Keratinocyte (primary cell): ENCODE measurements around the gene ALK. TPM values are rescaled to one million over a fixed set of nuclear protein-coding genes. Genes with fewer than 3 reads are reported as not detected.

Source experiments
- DNase-seq: peaks from one replicate; pipeline ENCODE4 v3.0.0-alpha.2; 2011; ENCODE audit warnings: low read depth, missing footprints, low spot score
- FAIRE-seq: peaks from 2 replicates; lab custom pipeline; 2011; peaks lifted over from hg19 to GRCh38; lab: Jason Lieb, UNC
- H2AFZ ChIP-seq: 2 replicates; pipeline ENCODE4 v1.6.0; 2012; ENCODE audit warnings: low read length, control low read depth, inconsistent platforms; ENCODE audit not compliant: control insufficient read depth
- H3K27ac ChIP-seq: 2 replicates; pipeline ENCODE4 v1.5.1; 2011; ENCODE audit warnings: low read length; ENCODE audit not compliant: control insufficient read depth, insufficient read depth
- H3K27me3 ChIP-seq: 3 replicates; pipeline ENCODE4 v1.6.0; 2011; ENCODE audit warnings: low read length; ENCODE audit not compliant: control insufficient read depth, insufficient read depth; ENCODE audit errors: extremely low read depth
- H3K36me3 ChIP-seq, 2 experiments: 2 replicates in 1 of 2; 3 replicates in 1 of 2; pipeline ENCODE4 v1.5.1; 2011; ENCODE audit warnings: low read length in 2 of 2, mild to moderate bottlenecking in 1 of 2; ENCODE audit not compliant: control insufficient read depth in 2 of 2, insufficient read depth in 2 of 2; ENCODE audit errors: extremely low read depth in 1 of 2
- H3K4me1 ChIP-seq: 3 replicates; pipeline ENCODE4 v1.5.1; 2011; ENCODE audit warnings: low read length; ENCODE audit not compliant: control insufficient read depth, insufficient read depth; ENCODE audit errors: extremely low read depth
- H3K4me2 ChIP-seq: 3 replicates; pipeline ENCODE4 v1.6.0; 2011; ENCODE audit warnings: low read depth, low read length; ENCODE audit not compliant: control insufficient read depth, insufficient read depth; ENCODE audit errors: extremely low read depth
- H3K4me3 ChIP-seq, 3 experiments: fragments of 200-600 bp in 1 of 3; sonication (generic) in 1 of 3; 2 replicates in 2 of 3; 3 replicates in 1 of 3; pipeline ENCODE4 v1.5.1; 2011 to 2016; ENCODE audit warnings: low read length in 3 of 3, mild to moderate bottlenecking in 3 of 3, control low read depth in 2 of 3, inconsistent platforms in 1 of 3, low read depth in 1 of 3, mixed read lengths in 1 of 3, mixed run types in 1 of 3, moderate library complexity in 1 of 3; ENCODE audit not compliant: control insufficient read depth in 2 of 3, insufficient read depth in 2 of 3; ENCODE audit errors: extremely low read depth in 1 of 3
- H3K79me2 ChIP-seq: 2 replicates; pipeline ENCODE4 v1.6.0; 2012; ENCODE audit warnings: low read length; ENCODE audit not compliant: control insufficient read depth, insufficient read depth
- H3K9ac ChIP-seq: 3 replicates; pipeline ENCODE4 v1.6.0; 2011; ENCODE audit warnings: low read length; ENCODE audit not compliant: control insufficient read depth, insufficient read depth; ENCODE audit errors: extremely low read depth
- H3K9me1 ChIP-seq: 3 replicates; pipeline ENCODE4 v1.6.0; 2011; ENCODE audit warnings: low read length; ENCODE audit not compliant: control insufficient read depth, insufficient read depth; ENCODE audit errors: extremely low read depth
- H3K9me3 ChIP-seq: 2 replicates; pipeline ENCODE4 v1.5.1; 2012; ENCODE audit warnings: low read depth, low read length; ENCODE audit not compliant: control insufficient read depth
- H4K20me1 ChIP-seq: 3 replicates; pipeline ENCODE4 v1.6.0; 2011; ENCODE audit warnings: low read length; ENCODE audit not compliant: control insufficient read depth, insufficient read depth; ENCODE audit errors: extremely low read depth
- EZH2 ChIP-seq: IDR thresholded peaks from one replicate; pipeline ENCODE4 v1.6.1; 2012; ENCODE audit warnings: inconsistent platforms, mild to moderate bottlenecking, low read length, moderate library complexity
- dilution Hi-C: fragments of 300-500 bp; cut with MboI; formaldehyde crosslinking; loops from one replicate; pipeline ENCODE4 v1.7.0; 2020; ENCODE audit warnings: low sequenced_read_pairs; ENCODE audit not compliant: extremely low pct_ligation_motif_present
- polyA plus RNA-seq, 5 experiments: library from polyadenylated mRNA; depleted of rRNA in 3 of 5; stranded (reverse) in 3 of 5; stranded (forward) in 1 of 5; unstranded in 1 of 5; fragments of >200 nt; gene quantifications; 1 replicate in 1 of 5; 2 replicates in 3 of 5; 3 replicates in 1 of 5; pipeline versions ENCODE4 v1.2.1 to v1.2.3, GENCODE V29; 2011 to 2012; ENCODE audit warnings: missing spikeins in 2 of 5, low read depth in 1 of 5, low replicate concordance in 1 of 5
- TF ChIP-seq, protein P1 (sequence below), 3 experiments: IDR thresholded peaks in 1 of 3; conservative IDR thresholded peaks in 1 of 3; optimal IDR thresholded peaks in 1 of 3; 2 replicates in 2 of 3; 3 replicates in 1 of 3; pipeline versions ENCODE3 to v1.5.1; 2011; ENCODE audit warnings: low read length in 3 of 3, mild to moderate bottlenecking in 3 of 3, moderate library complexity in 2 of 3, control low read depth in 1 of 3, inconsistent platforms in 1 of 3; ENCODE audit not compliant: insufficient read depth in 2 of 3; ENCODE audit errors: extremely low read depth in 1 of 3

Gene ALK
- polyA plus RNA-seq, 1 donor (not counting 4 experiments of a cell fraction or from before 2014, with no cell fraction given): not detected

DNA sequence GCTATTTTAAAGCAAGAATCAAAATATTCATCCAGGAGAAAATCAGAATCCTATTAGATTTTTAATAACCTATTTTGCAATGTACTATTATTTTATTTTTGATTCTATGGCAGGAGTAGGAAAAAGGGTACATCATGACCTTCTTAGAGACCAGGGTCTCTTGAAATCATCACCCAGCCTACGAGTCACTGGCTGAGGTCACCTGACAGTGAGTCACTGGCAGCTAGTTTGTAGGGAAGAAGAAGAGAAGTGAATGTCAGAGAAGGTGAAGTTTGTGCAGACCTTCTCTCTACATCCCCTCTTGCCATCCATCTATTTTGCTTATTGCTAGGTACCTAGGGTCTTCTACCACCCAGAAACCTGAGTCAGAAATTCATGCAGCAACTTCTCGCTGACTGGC lies 144.2 kb downstream of the ALK start:
- H3K4me2 ChIP-seq: no peak overlapping the region
- H3K27me3 ChIP-seq: peaks cover 4% of the 10 kb centered on the region
- no peaks in the 10 kb centered on the region for H4K20me1 ChIP-seq
- no peak overlapping the region for H3K27ac ChIP-seq
- no peak overlapping the region for H3K4me3 ChIP-seq
- no peak overlapping the region for H2AFZ ChIP-seq
- no peaks in the 10 kb centered on the region for H3K79me2 ChIP-seq
- no peaks in the 10 kb centered on the region for H3K9me3 ChIP-seq
- dilution Hi-C loops: no loop called here
- no peak overlapping the region for H3K9ac ChIP-seq
- no peaks in the 10 kb centered on the region for H3K9me1 ChIP-seq
- no peak for TF ChIP-seq EZH2
- TF ChIP-seq, protein P1, sequence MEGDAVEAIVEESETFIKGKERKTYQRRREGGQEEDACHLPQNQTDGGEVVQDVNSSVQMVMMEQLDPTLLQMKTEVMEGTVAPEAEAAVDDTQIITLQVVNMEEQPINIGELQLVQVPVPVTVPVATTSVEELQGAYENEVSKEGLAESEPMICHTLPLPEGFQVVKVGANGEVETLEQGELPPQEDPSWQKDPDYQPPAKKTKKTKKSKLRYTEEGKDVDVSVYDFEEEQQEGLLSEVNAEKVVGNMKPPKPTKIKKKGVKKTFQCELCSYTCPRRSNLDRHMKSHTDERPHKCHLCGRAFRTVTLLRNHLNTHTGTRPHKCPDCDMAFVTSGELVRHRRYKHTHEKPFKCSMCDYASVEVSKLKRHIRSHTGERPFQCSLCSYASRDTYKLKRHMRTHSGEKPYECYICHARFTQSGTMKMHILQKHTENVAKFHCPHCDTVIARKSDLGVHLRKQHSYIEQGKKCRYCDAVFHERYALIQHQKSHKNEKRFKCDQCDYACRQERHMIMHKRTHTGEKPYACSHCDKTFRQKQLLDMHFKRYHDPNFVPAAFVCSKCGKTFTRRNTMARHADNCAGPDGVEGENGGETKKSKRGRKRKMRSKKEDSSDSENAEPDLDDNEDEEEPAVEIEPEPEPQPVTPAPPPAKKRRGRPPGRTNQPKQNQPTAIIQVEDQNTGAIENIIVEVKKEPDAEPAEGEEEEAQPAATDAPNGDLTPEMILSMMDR (optimal IDR thresholded peaks at IDR 0.05 in 1 of 3, IDR thresholded peaks at IDR 0.05 in 1 of 3, conservative IDR thresholded peaks at IDR 0.05 in 1 of 3; ENCODE audit: extremely low read depth in 1 of 3, insufficient read depth in 2 of 3, low read length in 3 of 3): no peak
- peak; percentile 34 for FAIRE-seq
- DNase-seq: no peak
- H3K36me3 ChIP-seq: no peaks in the 10 kb centered on the region
- H3K4me1 ChIP-seq: no peaks in the 10 kb centered on the region

DNA sequence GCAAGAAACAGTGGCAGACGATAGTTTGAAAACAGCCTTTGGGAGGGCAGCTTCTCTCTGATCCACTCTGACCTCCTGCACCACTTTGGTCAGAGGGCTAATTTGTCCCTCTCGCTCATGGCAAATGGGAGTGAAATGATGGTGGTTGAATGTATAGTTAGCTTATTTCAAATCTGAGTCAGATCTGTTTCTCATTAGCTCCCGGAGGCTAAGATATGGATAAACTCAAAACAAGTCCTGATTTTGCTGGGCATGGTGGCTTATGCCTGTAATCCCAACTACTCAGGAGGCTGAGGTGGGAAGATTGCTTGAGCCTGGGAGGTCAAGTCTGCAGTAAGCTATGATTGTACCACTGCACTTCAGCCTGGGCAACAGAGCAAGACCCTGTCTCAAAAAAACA lies 145.0 kb downstream of the ALK start:
- Histone ChIP-seq H3K9me3 (no peaks in the 10 kb centered on the region), H2AFZ (no peak overlapping the region), H3K36me3 (no peaks in the 10 kb centered on the region), H3K27me3 (peaks cover 3% of the 10 kb centered on the region), H3K9me1 (no peaks in the 10 kb centered on the region), H3K4me2 (no peak overlapping the region), H3K27ac (no peak overlapping the region), H3K9ac (no peak overlapping the region), H3K4me3 (no peak overlapping the region), H3K4me1 (no peaks in the 10 kb centered on the region), H4K20me1 (no peaks in the 10 kb centered on the region), H3K79me2 (no peaks in the 10 kb centered on the region)
- FAIRE-seq (no peak), DNase-seq (no peak)
- dilution Hi-C loops: no loop called here
- TF ChIP-seq, protein P1 (optimal IDR thresholded peaks at IDR 0.05 in 1 of 3, IDR thresholded peaks at IDR 0.05 in 1 of 3, conservative IDR thresholded peaks at IDR 0.05 in 1 of 3; ENCODE audit: extremely low read depth in 1 of 3, insufficient read depth in 2 of 3, low read length in 3 of 3): no peak
- TF ChIP-seq EZH2: no peak
